Ovary (tissue), 9 donors: ENCODE results near the gene RASA4B. TPM values are rescaled to one million over a fixed set of nuclear protein-coding genes. Genes with fewer than 3 reads are reported as not detected.

ENCODE experiments used
- DNase-seq, 5 donors: peaks; one replicate each; pipeline ENCODE4 v3.0.0-alpha.2; 2019 to 2020
- H3K27ac ChIP-seq, 2 donors: fragments of 200-600 bp; one replicate each; pipeline versions ENCODE4 v1.5.1 to v1.8.0; 2019 to 2022
- H3K27me3 ChIP-seq: fragments of 200-600 bp; one replicate; pipeline ENCODE4 v1.8.0; 2022
- H3K36me3 ChIP-seq: fragments of 200-600 bp; sonication (generic); one replicate; pipeline ENCODE4 v1.5.1; 2019
- H3K4me1 ChIP-seq: one replicate; pipeline ENCODE4 v1.8.1; 2013; ENCODE audit warnings: mild to moderate bottlenecking, moderate library complexity; ENCODE audit not compliant: insufficient read depth
- H3K4me3 ChIP-seq: fragments of 200-600 bp; sonication (generic); one replicate; pipeline ENCODE4 v1.5.1; 2017
- H3K9me3 ChIP-seq, 2 donors: fragments of 200-600 bp in 1 of 2; sonication (generic) in 1 of 2; one replicate each; pipeline versions ENCODE4 v1.5.1 to v1.8.1; 2013 to 2019; ENCODE audit warnings: mild to moderate bottlenecking in 1 of 2, moderate library complexity in 1 of 2
- EP300 ChIP-seq: sonication (generic); formaldehyde crosslinking; IDR thresholded peaks from one replicate; pipeline ENCODE4 v1.6.1; 2017; ENCODE audit warnings: antibody characterized with exemption
- POLR2A ChIP-seq: fragments of 450-650 bp; IDR thresholded peaks from one replicate; pipeline ENCODE4 v1.6.1; 2017; ENCODE audit warnings: antibody characterized with exemption, mild to moderate bottlenecking, moderate library complexity
- WGBS, 3 donors: extraction: QIAGEN DNeasy Blood & Tissue Kit in 1 of 3; methylation state at CpG; one replicate each; pipeline versions ENCODE4 v1.1.5 to v1.1.7; 2013 to 2017; 5-methylcytosine and 5-hydroxymethylcytosine counted together
- intact Hi-C, 4 donors: fragments of 100-400 bp; cut with DNase I; formaldehyde crosslinking; loops; one replicate each; pipeline versions ENCODE4 v1.11.0 to v1.15.1; 2022 to 2023
- polyA plus RNA-seq, 2 donors: library from polyadenylated mRNA; stranded (reverse); fragments of 200-250 nt in 1 of 2; fragments of 350-450 nt in 1 of 2; fragmentation: Illumina TruSeq in 1 of 2; extraction: RNeasy Lipid Tissue Mini Kit (QIAGEN cat#74804) in 1 of 2; gene quantifications; one replicate each; pipeline ENCODE4 v1.2.3, GENCODE V29; 2013 to 2014
- total RNA-seq, 7 donors: library from RNA; depleted of rRNA in 2 of 7; stranded (reverse); fragments of >200 nt in 2 of 7; fragmentation: NEBNext Ultra II Directional in 3 of 7; extraction: Animal tissue kit (Norgen Biotek cat#: 25700) in 3 of 7; gene quantifications; one replicate each; pipeline versions ENCODE4 v1.1.0 to v1.2.4, GENCODE V29; 2016 to 2023
- TF ChIP-seq, protein P1 (sequence below), 3 donors: fragments of 450-650 bp in 2 of 3; fragments of 200-600 bp in 1 of 3; IDR thresholded peaks; one replicate each; pipeline versions ENCODE4 v1.5.1 to v1.8.0; 2016 to 2022; ENCODE audit warnings: antibody characterized with exemption in 3 of 3, mild to moderate bottlenecking in 1 of 3
- donor health status: DM: no; HTN: no; CAD: no; lungs with moderate emphysema.
- donor health status: DM: no; HTN: no; CAD: no.
- donor health status: Bipolar disorder and iron deficiency.
- donor health status: DM: yes; HTN: yes; CAD: no.
- donor health status: DM: no; HTN: no; CAD: no.
- donor health status: DM: yes; HTN: yes; CAD: no.

RASA4B gene
- total and polyA plus RNA-seq, 9 donors = 2.1 to 36.2 (median 12.6) TPM

- no peak for DNase-seq
- Histone ChIP-seq H3K4me1 (no peaks in the 10 kb centered on the region), H3K36me3 (no peaks in the 10 kb centered on the region), H3K27me3 (no peaks in the 10 kb centered on the region), H3K27ac (no peak overlapping the region), H3K9me3 (no peaks in the 10 kb centered on the region), H3K4me3 (no peak overlapping the region)
- intact Hi-C loops = no loop called here
- TF ChIP-seq EP300 (no peak), POLR2A (no peak)
- TF ChIP-seq, protein P1, sequence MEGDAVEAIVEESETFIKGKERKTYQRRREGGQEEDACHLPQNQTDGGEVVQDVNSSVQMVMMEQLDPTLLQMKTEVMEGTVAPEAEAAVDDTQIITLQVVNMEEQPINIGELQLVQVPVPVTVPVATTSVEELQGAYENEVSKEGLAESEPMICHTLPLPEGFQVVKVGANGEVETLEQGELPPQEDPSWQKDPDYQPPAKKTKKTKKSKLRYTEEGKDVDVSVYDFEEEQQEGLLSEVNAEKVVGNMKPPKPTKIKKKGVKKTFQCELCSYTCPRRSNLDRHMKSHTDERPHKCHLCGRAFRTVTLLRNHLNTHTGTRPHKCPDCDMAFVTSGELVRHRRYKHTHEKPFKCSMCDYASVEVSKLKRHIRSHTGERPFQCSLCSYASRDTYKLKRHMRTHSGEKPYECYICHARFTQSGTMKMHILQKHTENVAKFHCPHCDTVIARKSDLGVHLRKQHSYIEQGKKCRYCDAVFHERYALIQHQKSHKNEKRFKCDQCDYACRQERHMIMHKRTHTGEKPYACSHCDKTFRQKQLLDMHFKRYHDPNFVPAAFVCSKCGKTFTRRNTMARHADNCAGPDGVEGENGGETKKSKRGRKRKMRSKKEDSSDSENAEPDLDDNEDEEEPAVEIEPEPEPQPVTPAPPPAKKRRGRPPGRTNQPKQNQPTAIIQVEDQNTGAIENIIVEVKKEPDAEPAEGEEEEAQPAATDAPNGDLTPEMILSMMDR (IDR thresholded peaks at IDR 0.05) = no peak
- WGBS, 3 donors = 77 to 91% (median 81%) methylated on average over 7 of the region's 7 CpGs
Observed at GRCh38 chr7:102453319-102453718, 64.3 kb downstream of the RASA4B start.

- TF ChIP-seq POLR2A (no peak), EP300 (no peak)
- TF ChIP-seq, protein P1 (IDR thresholded peaks at IDR 0.05) = no peak
- Histone ChIP-seq H3K27me3 (no peaks in the 10 kb centered on the region), H3K9me3 (no peaks in the 10 kb centered on the region), H3K27ac (no peak overlapping the region), H3K4me3 (no peak overlapping the region), H3K36me3 (no peaks in the 10 kb centered on the region), H3K4me1 (no peaks in the 10 kb centered on the region)
- 86 to 92% (median 87%) methylated on average over 6 of the region's 6 CpGs for WGBS, 3 donors
- DNase-seq = no peak
- intact Hi-C loops = no loop called here
Observed at GRCh38 chr7:102452451-102452850, 65.1 kb downstream of the RASA4B start.

DNA sequence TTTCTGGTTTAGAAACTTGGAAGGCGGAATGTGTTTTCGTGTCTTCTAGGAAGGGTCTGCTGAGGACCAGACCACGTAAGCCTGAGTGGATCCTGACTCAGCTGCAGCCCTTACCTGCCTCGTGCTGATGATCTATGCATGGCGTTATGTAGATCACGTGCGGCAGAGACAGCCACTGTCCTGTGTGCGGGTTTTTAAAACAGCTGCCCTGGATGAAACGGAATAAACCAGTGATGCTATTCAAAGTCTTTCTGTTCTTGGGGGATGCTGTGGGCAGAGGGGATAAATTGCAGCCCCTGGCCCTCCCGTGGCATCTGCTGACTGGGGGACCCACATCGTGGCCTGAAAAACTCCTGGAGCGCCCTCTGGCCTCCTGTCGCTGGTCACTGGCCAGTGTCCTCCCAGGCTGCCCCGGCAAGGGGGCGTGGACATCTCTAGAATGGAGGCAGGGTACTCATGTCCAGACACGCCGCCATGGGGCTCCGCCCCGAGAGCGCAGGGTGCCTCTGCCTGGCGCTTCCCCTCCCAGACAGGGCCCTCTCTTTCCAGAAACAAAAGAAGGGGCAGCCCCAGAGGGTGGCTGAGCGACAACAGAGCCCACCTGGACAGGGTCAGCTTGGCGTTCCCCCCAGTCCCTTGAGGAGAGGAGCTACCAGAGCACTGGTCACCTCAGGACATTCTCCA, 66.1 kb downstream of the RASA4B start:
- WGBS, 3 donors = 29 to 42% (median 40%) methylated on average over 23 of the region's 23 CpGs
- Histone ChIP-seq H3K36me3 (no peaks in the 10 kb centered on the region), H3K9me3 (no peaks in the 10 kb centered on the region), H3K4me3 (no peak overlapping the region), H3K27me3 (no peaks in the 10 kb centered on the region), H3K4me1 (no peaks in the 10 kb centered on the region), H3K27ac (no peak overlapping the region)
- TF ChIP-seq, protein P1 (IDR thresholded peaks at IDR 0.05) = no peak
- TF ChIP-seq POLR2A (no peak), EP300 (no peak)
- no peak for DNase-seq
- intact Hi-C loops = no loop called here

DNA sequence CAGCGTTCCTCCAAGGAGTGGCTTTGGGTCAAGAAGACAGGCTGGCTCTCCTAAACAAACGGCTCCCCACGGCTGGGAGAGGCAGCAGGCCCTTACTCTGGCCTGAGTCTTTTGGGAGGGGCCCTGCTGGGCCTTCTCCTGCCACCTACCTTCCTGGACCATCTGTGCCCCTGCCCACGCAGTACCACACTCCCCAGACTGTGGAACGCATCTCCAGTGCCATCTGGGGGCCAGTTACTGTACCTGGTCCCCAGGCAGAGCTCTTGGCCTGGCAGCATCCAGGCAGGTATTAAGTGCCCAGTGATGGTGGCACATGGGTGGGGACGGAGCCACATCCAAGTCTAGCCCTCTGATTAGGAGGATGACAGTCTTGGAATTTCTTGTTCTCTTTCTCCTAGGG, 67.3 kb downstream of the RASA4B start:
- 66 to 73% (median 67%) methylated on average over 6 of the region's 6 CpGs for WGBS, 3 donors
- Histone ChIP-seq H3K4me1 (no peaks in the 10 kb centered on the region), H3K4me3 (no peak overlapping the region), H3K27ac (no peak overlapping the region), H3K9me3 (no peaks in the 10 kb centered on the region), H3K27me3 (no peaks in the 10 kb centered on the region), H3K36me3 (no peaks in the 10 kb centered on the region)
- intact Hi-C loops = no loop called here
- TF ChIP-seq EP300 (no peak), POLR2A (no peak)
- TF ChIP-seq, protein P1 (IDR thresholded peaks at IDR 0.05) = no peak
- DNase-seq = no peak
